ENCODE results near the gene ADH4.
"Not testable (repeated sequence)": the region's sequence is repeated elsewhere in the genome, so short reads cannot be mapped to it uniquely, and the experiment has no call there.

The ADH4 gene

GRCh38 chr4:99100876-99101275, 43.2 kb downstream of the ADH4 start:
- no peak overlapping the region for H3K27ac ChIP-seq (ENCODE audit: low read depth, low read length)
- no peaks in the 10 kb centered on the region for H3K79me2 ChIP-seq (ENCODE audit: control insufficient read depth, insufficient read depth, low read length, unreplicated experiment)
- H3K4me3 ChIP-seq (ENCODE audit: low read depth, low read length) = no peak overlapping the region
- H3K27me3 ChIP-seq (ENCODE audit: insufficient read depth, low read length) = no peaks in the 10 kb centered on the region
- no peaks in the 10 kb centered on the region for H3K36me3 ChIP-seq (ENCODE audit: insufficient read depth, low read length)
- H2AFZ ChIP-seq (ENCODE audit: low read length, unreplicated experiment) = no peak overlapping the region
- H3K4me1 ChIP-seq (ENCODE audit: control insufficient read depth, insufficient read depth, low read length, unreplicated experiment) = no peaks in the 10 kb centered on the region

GRCh38 chr4:99099814-99100213, 44.3 kb downstream of the ADH4 start:
- not testable (repeated sequence) for H3K79me2 ChIP-seq (ENCODE audit: control insufficient read depth, insufficient read depth, low read length, unreplicated experiment); H3K4me1 ChIP-seq (ENCODE audit: control insufficient read depth, insufficient read depth, low read length, unreplicated experiment); H3K27ac ChIP-seq (ENCODE audit: low read depth, low read length); H3K27me3 ChIP-seq (ENCODE audit: insufficient read depth, low read length); H3K36me3 ChIP-seq (ENCODE audit: insufficient read depth, low read length); H2AFZ ChIP-seq (ENCODE audit: low read length, unreplicated experiment); H3K4me3 ChIP-seq (ENCODE audit: low read depth, low read length)

GRCh38 chr4:99099311-99099710, 44.8 kb downstream of the ADH4 start:
- no peak overlapping the region for H2AFZ ChIP-seq (ENCODE audit: low read length, unreplicated experiment)

GRCh38 chr4:99091841-99092240, 52.3 kb downstream of the ADH4 start:
- not testable (repeated sequence) for H3K4me3 ChIP-seq (ENCODE audit: low read depth, low read length); H3K27ac ChIP-seq (ENCODE audit: low read depth, low read length); H2AFZ ChIP-seq (ENCODE audit: low read length, unreplicated experiment); H3K27me3 ChIP-seq (ENCODE audit: insufficient read depth, low read length); H3K4me1 ChIP-seq (ENCODE audit: control insufficient read depth, insufficient read depth, low read length, unreplicated experiment); H3K36me3 ChIP-seq (ENCODE audit: insufficient read depth, low read length)
- H3K79me2 ChIP-seq (ENCODE audit: control insufficient read depth, insufficient read depth, low read length, unreplicated experiment) = peaks cover 31% of the 10 kb centered on the region

More at GRCh38 chr4:99099311-99099710, 44.8 kb downstream of the ADH4 start:
- Histone ChIP-seq H3K36me3 (ENCODE audit: insufficient read depth, low read length) (no peaks in the 10 kb centered on the region), H3K27me3 (ENCODE audit: insufficient read depth, low read length) (no peaks in the 10 kb centered on the region), H3K27ac (ENCODE audit: low read depth, low read length) (no peak overlapping the region), H3K79me2 (ENCODE audit: control insufficient read depth, insufficient read depth, low read length, unreplicated experiment) (no peaks in the 10 kb centered on the region), H3K4me3 (ENCODE audit: low read depth, low read length) (no peak overlapping the region), H3K4me1 (ENCODE audit: control insufficient read depth, insufficient read depth, low read length, unreplicated experiment) (no peaks in the 10 kb centered on the region)

GRCh38 chr4:99091216-99091575, 52.9 kb downstream of the ADH4 start:
- H3K27ac ChIP-seq (ENCODE audit: low read depth, low read length) = no peak overlapping the region
- H3K4me3 ChIP-seq (ENCODE audit: low read depth, low read length) = no peak overlapping the region

GRCh38 chr4:99090481-99091215, 53.4 kb downstream of the ADH4 start:
- H3K4me1 ChIP-seq (ENCODE audit: control insufficient read depth, insufficient read depth, low read length, unreplicated experiment) = peaks cover 15% of the 10 kb centered on the region
- H3K27me3 ChIP-seq (ENCODE audit: insufficient read depth, low read length) = no peaks in the 10 kb centered on the region
- peaks cover 42% of the 10 kb centered on the region for H3K79me2 ChIP-seq (ENCODE audit: control insufficient read depth, insufficient read depth, low read length, unreplicated experiment)
- 0 out of 2 replicates have a peak overlapping the region, but pooled peaks have one; percentile 39 for H3K4me3 ChIP-seq (ENCODE audit: low read depth, low read length)
- H3K36me3 ChIP-seq (ENCODE audit: insufficient read depth, low read length) = no peaks in the 10 kb centered on the region
- no peak overlapping the region for H3K27ac ChIP-seq (ENCODE audit: low read depth, low read length)
- H2AFZ ChIP-seq (ENCODE audit: low read length, unreplicated experiment) = peak overlapping the region; percentile 41

More at GRCh38 chr4:99091216-99091575, 52.9 kb downstream of the ADH4 start:
- H3K27me3 ChIP-seq (ENCODE audit: insufficient read depth, low read length) = no peaks in the 10 kb centered on the region
- peaks cover 14% of the 10 kb centered on the region for H3K4me1 ChIP-seq (ENCODE audit: control insufficient read depth, insufficient read depth, low read length, unreplicated experiment)
- H3K36me3 ChIP-seq (ENCODE audit: insufficient read depth, low read length) = no peaks in the 10 kb centered on the region
- peak overlapping the region; percentile 41 for H2AFZ ChIP-seq (ENCODE audit: low read length, unreplicated experiment)
- peaks cover 38% of the 10 kb centered on the region for H3K79me2 ChIP-seq (ENCODE audit: control insufficient read depth, insufficient read depth, low read length, unreplicated experiment)

- H3K4me1 ChIP-seq (ENCODE audit: control insufficient read depth, insufficient read depth, low read length, unreplicated experiment) = peaks cover 15% of the 10 kb centered on the region
- H3K27me3 ChIP-seq (ENCODE audit: insufficient read depth, low read length) = no peaks in the 10 kb centered on the region
- peaks cover 17% of the 10 kb centered on the region for H3K36me3 ChIP-seq (ENCODE audit: insufficient read depth, low read length)
- peak within 1 kb of the TSS; percentile 99 for H2AFZ ChIP-seq (ENCODE audit: low read length, unreplicated experiment)
- H3K4me3 ChIP-seq (ENCODE audit: low read depth, low read length) = peak within 1 kb of the TSS; percentile 96
- H3K27ac ChIP-seq (ENCODE audit: low read depth, low read length) = peak within 1 kb of the TSS; percentile 69
- H3K79me2 ChIP-seq (ENCODE audit: control insufficient read depth, insufficient read depth, low read length, unreplicated experiment) = peaks cover 59% of the 10 kb centered on the region
Measured at GRCh38 chr4:99088481-99089365, 55.4 kb downstream of the ADH4 start, which contains the start of gene ADH5. ADH5 (minus strand) TSS chr4:99088788; CDS start chr4:99088700, 88 bp downstream.

GRCh38 chr4:99088023-99088449, 56.1 kb downstream of the ADH4 start:
- Histone ChIP-seq H3K4me1 (ENCODE audit: control insufficient read depth, insufficient read depth, low read length, unreplicated experiment) (peaks cover 15% of the 10 kb centered on the region), H3K27ac (ENCODE audit: low read depth, low read length) (peak overlapping the region; percentile 69; the same call in 1 of the 2 replicates), H3K79me2 (ENCODE audit: control insufficient read depth, insufficient read depth, low read length, unreplicated experiment) (peaks cover 62% of the 10 kb centered on the region), H3K27me3 (ENCODE audit: insufficient read depth, low read length) (no peaks in the 10 kb centered on the region), H3K36me3 (ENCODE audit: insufficient read depth, low read length) (peaks cover 21% of the 10 kb centered on the region), H3K4me3 (ENCODE audit: low read depth, low read length) (peak overlapping the region; percentile 96), H2AFZ (ENCODE audit: low read length, unreplicated experiment) (peak overlapping the region; percentile 46)

GRCh38 chr4:99084595-99084994, 59.5 kb downstream of the ADH4 start:
- Histone ChIP-seq H3K79me2 (ENCODE audit: control insufficient read depth, insufficient read depth, low read length, unreplicated experiment) (peaks cover 64% of the 10 kb centered on the region), H2AFZ (ENCODE audit: low read length, unreplicated experiment) (no peak overlapping the region), H3K4me1 (ENCODE audit: control insufficient read depth, insufficient read depth, low read length, unreplicated experiment) (peaks cover 5% of the 10 kb centered on the region), H3K27me3 (ENCODE audit: insufficient read depth, low read length) (no peaks in the 10 kb centered on the region), H3K27ac (ENCODE audit: low read depth, low read length) (no peak overlapping the region), H3K36me3 (ENCODE audit: insufficient read depth, low read length) (peaks cover 48% of the 10 kb centered on the region), H3K4me3 (ENCODE audit: low read depth, low read length) (no peak overlapping the region)

GRCh38 chr4:99082192-99082591, 61.9 kb downstream of the ADH4 start:
- Histone ChIP-seq H3K27me3 (ENCODE audit: insufficient read depth, low read length) (no peaks in the 10 kb centered on the region), H3K4me3 (ENCODE audit: low read depth, low read length) (no peak overlapping the region), H3K36me3 (ENCODE audit: insufficient read depth, low read length) (peaks cover 58% of the 10 kb centered on the region), H3K79me2 (ENCODE audit: control insufficient read depth, insufficient read depth, low read length, unreplicated experiment) (peaks cover 46% of the 10 kb centered on the region), H2AFZ (ENCODE audit: low read length, unreplicated experiment) (no peak overlapping the region), H3K27ac (ENCODE audit: low read depth, low read length) (no peak overlapping the region), H3K4me1 (ENCODE audit: control insufficient read depth, insufficient read depth, low read length, unreplicated experiment) (peaks cover 5% of the 10 kb centered on the region)
